Ramos (cell line): ENCODE measurements around the gene DLGAP4.
"Not testable (repeated sequence)": the region's sequence is repeated elsewhere in the genome, so short reads cannot be mapped to it uniquely, and the experiment has no call there.

Source experiments
- in situ Hi-C: fragments of 300-500 bp; cut with MboI; formaldehyde crosslinking; loops from one replicate; pipeline ENCODE4 v1.14.3; 2022; ENCODE audit warnings: low sequenced_read_pairs; ENCODE audit not compliant: unreplicated experiment

The DLGAP4 gene

GRCh38 chr20:36372666-36373065 is 66.5 kb downstream of the DLGAP4 start:
- in situ Hi-C loops, result no loop called here

- in situ Hi-C loops, result no loop called here
These were observed 67.0 kb downstream of the DLGAP4 start for GRCh38 chr20:36373089-36373488.

GRCh38 chr20:36374995-36375394 is 68.9 kb downstream of the DLGAP4 start:
- in situ Hi-C loops, result no loop called here

- in situ Hi-C loops, result no loop called here
These were observed 71.5 kb downstream of the DLGAP4 start for GRCh38 chr20:36377348-36378326.

GRCh38 chr20:36378686-36379085 is 72.5 kb downstream of the DLGAP4 start:
- in situ Hi-C loops, result no loop called here

- in situ Hi-C loops, result not testable (repeated sequence)
These were observed 73.8 kb downstream of the DLGAP4 start for GRCh38 chr20:36379914-36380313.

- in situ Hi-C loops, result no loop called here
These were observed 78.0 kb downstream of the DLGAP4 start for GRCh38 chr20:36384022-36384619.

GRCh38 chr20:36385503-36385902 is 79.4 kb downstream of the DLGAP4 start:
- in situ Hi-C loops, result no loop called here

- in situ Hi-C loops, result no loop called here
These were observed 80.1 kb downstream of the DLGAP4 start for GRCh38 chr20:36386236-36386635.

GRCh38 chr20:36390269-36390668 is 84.1 kb downstream of the DLGAP4 start:
- in situ Hi-C loops, result no loop called here

- in situ Hi-C loops, result no loop called here
These were observed 84.7 kb downstream of the DLGAP4 start for GRCh38 chr20:36390719-36391415.

- in situ Hi-C loops, result no loop called here
These were observed 85.3 kb downstream of the DLGAP4 start for GRCh38 chr20:36391456-36391855.

- in situ Hi-C loops, result no loop called here
These were observed 85.8 kb downstream of the DLGAP4 start for GRCh38 chr20:36391955-36392354.

GRCh38 chr20:36392989-36393388 is 86.8 kb downstream of the DLGAP4 start:
- in situ Hi-C loops, result no loop called here

GRCh38 chr20:36394340-36394965 is 88.3 kb downstream of the DLGAP4 start:
- in situ Hi-C loops, result no loop called here

GRCh38 chr20:36396340-36396739 is 90.2 kb downstream of the DLGAP4 start:
- in situ Hi-C loops, result no loop called here

- in situ Hi-C loops, result no loop called here
These were observed 90.9 kb downstream of the DLGAP4 start for GRCh38 chr20:36396847-36397630.

- in situ Hi-C loops, result no loop called here
These were observed 92.4 kb downstream of the DLGAP4 start for GRCh38 chr20:36398515-36398914.

GRCh38 chr20:36399147-36399968 is 93.2 kb downstream of the DLGAP4 start:
- in situ Hi-C loops, result no loop called here
